ENCODE results near the gene POMGNT2.

- TF ChIP-seq EP300 (IDR thresholded peaks at IDR 0.05; ENCODE audit: borderline replicate concordance in 1 of 2, low read depth in 2 of 2, low read length in 2 of 2) (no peak), EZH2 (IDR thresholded peaks at IDR 0.05; ENCODE audit: low read depth, low read length, severe bottlenecking) (no peak), CTCF (IDR thresholded peaks at IDR 0.05; ENCODE audit: control extremely low read depth in 1 of 3, insufficient read depth in 1 of 3, low read depth in 1 of 3, low read length in 3 of 3) (no peak), ASH2L (IDR thresholded peaks at IDR 0.05; ENCODE audit: low read length) (no peak), MAFK (IDR thresholded peaks at IDR 0.05; ENCODE audit: low read depth, low read length) (no peak), SP2 (IDR thresholded peaks at IDR 0.05; ENCODE audit: low read length) (no peak), POLR2A (IDR thresholded peaks at IDR 0.05; ENCODE audit: control extremely low read depth in 1 of 2, low read depth in 2 of 2, low read length in 2 of 2) (no peak), ZNF274 (IDR thresholded peaks at IDR 0.05; ENCODE audit: borderline replicate concordance, extremely low read depth, low read length) (no peak), NRF1 (IDR thresholded peaks at IDR 0.05; ENCODE audit: low read depth, low read length) (no peak), TAF1 (IDR thresholded peaks at IDR 0.05; ENCODE audit: low read depth, low read length) (no peak), SIX5 (IDR thresholded peaks at IDR 0.05; ENCODE audit: low read depth, low read length) (no peak), RFX5 (IDR thresholded peaks at IDR 0.05; ENCODE audit: borderline replicate concordance, low read depth, low read length) (no peak), TEAD4 (IDR thresholded peaks at IDR 0.05; ENCODE audit: low read depth, low read length) (no peak)
These were observed 72.9 kb downstream of the POMGNT2 start for GRCh38 chr3:43032646-43033628.
